SK-N-SH treated with all-trans-retinoic acid at 6 μM for 48 hours (cell line): ENCODE measurements around the gene MCUB.

ENCODE experiments used
- ARNTL ChIP-seq: fragments of 450-650 bp; formaldehyde crosslinking; IDR thresholded peaks from 2 replicates; pipeline ENCODE4 v1.5.0; 2020; ENCODE audit warnings: low read depth, mild to moderate bottlenecking, moderate library complexity, borderline replicate concordance
- BACH2 ChIP-seq: fragments of 250-450 bp; sonication (Bioruptor Pico); IDR thresholded peaks from 2 replicates; pipeline ENCODE4 v1.9.0; 2021; ENCODE audit warnings: mild to moderate bottlenecking, borderline replicate concordance
- CREB5 ChIP-seq: fragments of 250-450 bp; sonication (Bioruptor Pico); IDR thresholded peaks from 2 replicates; pipeline ENCODE4 v1.5.1; 2020; ENCODE audit warnings: low read depth, mild to moderate bottlenecking, moderate library complexity
- CSRNP3 ChIP-seq: fragments of 250-450 bp; sonication (Bioruptor Pico); IDR thresholded peaks from 2 replicates; pipeline ENCODE4 v1.5.1; 2021; ENCODE audit warnings: mild to moderate bottlenecking, moderate library complexity
- PATZ1 ChIP-seq: fragments of 250-450 bp; sonication (Bioruptor Pico); IDR thresholded peaks from 2 replicates; pipeline ENCODE4 v1.8.0; 2020; ENCODE audit warnings: mild to moderate bottlenecking, moderate library complexity, borderline replicate concordance
- POU6F1 ChIP-seq: fragments of 250-450 bp; sonication (Bioruptor Pico); IDR thresholded peaks from 2 replicates; pipeline ENCODE4 v1.8.0; 2021; ENCODE audit warnings: low read depth, mild to moderate bottlenecking, moderate library complexity, borderline replicate concordance
- TOX ChIP-seq: fragments of 250-450 bp; sonication (Bioruptor Pico); IDR thresholded peaks from 2 replicates; pipeline ENCODE4 v1.8.0; 2021; ENCODE audit warnings: mild to moderate bottlenecking, moderate library complexity, borderline replicate concordance
- ZNF70 ChIP-seq: fragments of 450-650 bp; formaldehyde crosslinking; IDR thresholded peaks from 2 replicates; pipeline ENCODE4 v1.5.0; 2020; ENCODE audit warnings: mild to moderate bottlenecking, moderate library complexity
- ZNF8 ChIP-seq: fragments of 450-650 bp; formaldehyde crosslinking; IDR thresholded peaks from 2 replicates; pipeline ENCODE4 v1.5.0; 2020; ENCODE audit warnings: mild to moderate bottlenecking, moderate library complexity

GRCh38 chr4:109610489-109610888 is 50.4 kb downstream of the MCUB start:
- TF ChIP-seq PATZ1 (CRISPR knock-in tag): no peak
- TF ChIP-seq TOX (CRISPR knock-in tag): no peak
- no peak for TF ChIP-seq ARNTL (CRISPR knock-in tag)
- TF ChIP-seq ZNF70 (CRISPR knock-in tag): no peak
- TF ChIP-seq BACH2 (CRISPR knock-in tag): no peak
- no peak for TF ChIP-seq ZNF8
- no peak for TF ChIP-seq CREB5 (CRISPR knock-in tag)
- TF ChIP-seq CSRNP3 (CRISPR knock-in tag): no peak
- TF ChIP-seq POU6F1: no peak
